OCI-M2 (cell line): ENCODE data around the gene SH3BGR.

Source experiments
- DNase-seq: peaks from one replicate; lab custom pipeline; 2025; ENCODE audit not compliant: unreplicated experiment; lab: John Stamatoyannopoulos, UW

Gene SH3BGR

GRCh38 chr21:39454949-39455668, 3.3 kb downstream of the SH3BGR start:
- DNase-seq = no peak

DNA sequence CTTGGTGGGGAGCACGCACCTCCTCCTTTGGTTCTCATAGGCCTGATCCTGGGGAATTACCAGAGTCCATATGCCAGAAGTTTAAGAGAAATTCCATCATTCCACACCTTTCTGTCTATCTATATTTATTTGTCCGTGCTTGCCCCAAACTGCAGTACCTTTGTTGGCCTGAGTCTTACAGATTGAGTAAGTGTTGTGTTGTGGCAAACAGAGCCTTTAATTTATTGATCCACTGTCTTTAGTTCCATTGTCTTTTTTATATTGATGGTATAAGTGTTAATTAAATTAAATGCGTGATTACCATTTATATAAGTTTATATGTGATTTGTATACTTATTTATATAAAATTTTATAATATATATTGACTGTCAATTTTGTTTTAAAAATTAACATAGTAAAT, 4.9 kb downstream of the SH3BGR start:
- no peak for DNase-seq

DNA sequence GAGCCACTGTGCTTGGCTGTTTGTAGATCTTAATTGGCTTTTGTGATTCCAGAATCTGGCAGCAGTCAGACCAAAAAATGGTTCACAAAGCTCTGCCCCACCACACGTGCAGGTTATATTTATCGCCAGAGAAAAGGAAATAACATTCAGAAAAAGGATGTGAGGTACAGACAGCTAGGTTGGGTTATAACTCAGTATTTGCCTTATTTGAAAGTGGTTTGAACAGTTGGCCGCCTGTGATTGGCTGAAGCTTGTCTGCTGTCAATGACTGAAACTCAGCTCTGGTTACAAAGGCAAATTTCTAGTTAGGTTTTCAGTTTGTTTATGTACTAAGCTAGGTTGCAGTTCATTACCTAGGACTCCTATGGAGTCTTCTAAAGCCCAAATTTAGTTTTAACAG, 9.6 kb downstream of the SH3BGR start:
- no peak for DNase-seq

DNA sequence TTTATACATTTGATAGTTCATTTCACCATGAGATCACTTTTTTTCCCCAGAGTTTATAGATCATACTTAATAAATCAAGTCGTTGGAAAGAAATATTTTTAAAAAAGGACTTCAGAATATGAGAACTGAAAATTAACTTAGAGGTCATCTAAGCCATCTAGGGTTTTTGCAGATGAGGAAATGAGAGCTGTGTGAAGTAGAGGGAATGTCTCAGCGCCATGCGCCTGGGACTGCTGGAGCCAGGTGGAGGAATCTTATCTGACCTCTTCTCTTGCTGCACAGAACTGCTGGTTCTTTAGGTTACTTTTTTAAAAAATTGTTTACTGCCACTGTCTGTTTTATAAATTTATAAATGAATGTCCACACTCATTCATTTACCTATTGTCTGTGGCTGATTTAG, 11.5 kb downstream of the SH3BGR start:
- no peak for DNase-seq

- DNase-seq = no peak
These were observed 14.8 kb downstream of the SH3BGR start for GRCh38 chr21:39466584-39466983.

GRCh38 chr21:39467746-39468145, 16.0 kb downstream of the SH3BGR start:
- no peak for DNase-seq

DNA sequence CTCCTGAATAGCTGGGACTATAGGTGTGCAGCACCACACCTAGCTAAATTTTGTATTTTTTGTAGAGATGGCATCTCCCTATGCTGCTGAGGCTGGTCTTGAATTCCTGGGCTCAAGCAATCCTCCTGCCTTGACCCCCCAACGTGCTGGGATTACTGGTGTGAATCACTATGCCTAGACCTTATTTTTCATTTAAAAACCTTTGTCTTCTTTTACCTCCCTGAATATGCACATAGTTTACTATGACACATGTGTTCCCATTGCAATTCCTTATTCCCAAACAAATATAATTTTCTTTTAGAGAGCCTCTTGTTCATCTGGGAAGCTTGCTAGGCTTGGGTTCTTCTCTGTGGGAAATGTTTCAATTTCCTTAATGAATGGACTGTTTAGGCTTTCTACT, 16.8 kb downstream of the SH3BGR start:
- no peak for DNase-seq

GRCh38 chr21:39471598-39471997, 19.8 kb downstream of the SH3BGR start:
- DNase-seq = no peak

DNA sequence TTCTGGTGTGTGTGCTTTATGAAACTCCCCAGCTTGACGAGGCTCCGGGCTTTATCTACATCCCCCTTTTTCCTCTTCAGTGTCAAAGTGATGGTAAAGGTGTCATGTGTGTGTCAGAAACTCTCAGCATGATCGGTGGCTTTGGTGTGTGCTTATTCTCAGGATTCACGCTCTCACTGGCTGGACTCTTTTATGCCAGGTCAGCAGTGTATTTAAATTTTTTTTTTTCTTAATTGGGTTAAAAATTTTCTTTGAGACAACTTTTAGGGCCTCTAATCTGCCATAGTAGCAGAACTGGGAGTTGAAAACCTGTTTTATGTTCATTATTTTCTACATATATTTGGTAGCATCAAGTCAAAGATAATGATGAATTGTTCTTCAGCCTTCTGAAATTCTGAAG, 21.0 kb downstream of the SH3BGR start:
- DNase-seq = no peak

DNA sequence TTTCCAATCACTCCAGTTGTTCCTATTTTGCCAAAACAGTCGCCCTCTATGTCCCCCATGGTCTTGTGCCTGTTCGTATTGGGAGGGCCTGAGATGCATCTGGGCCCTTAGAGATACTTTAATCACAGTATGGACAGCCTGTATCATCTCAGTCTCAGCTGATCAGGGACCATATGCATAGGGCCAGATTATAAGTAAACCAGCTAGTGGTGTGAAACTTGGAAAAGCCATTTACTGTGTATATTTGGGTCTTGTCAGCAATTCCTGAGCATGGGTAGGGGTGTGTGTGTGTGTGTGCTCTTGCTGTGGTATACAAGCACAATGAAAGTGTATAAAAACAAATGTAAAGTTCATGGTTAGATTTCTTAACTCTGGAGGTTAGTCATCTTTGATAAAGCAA, 22.8 kb downstream of the SH3BGR start:
- no peak for DNase-seq

DNA sequence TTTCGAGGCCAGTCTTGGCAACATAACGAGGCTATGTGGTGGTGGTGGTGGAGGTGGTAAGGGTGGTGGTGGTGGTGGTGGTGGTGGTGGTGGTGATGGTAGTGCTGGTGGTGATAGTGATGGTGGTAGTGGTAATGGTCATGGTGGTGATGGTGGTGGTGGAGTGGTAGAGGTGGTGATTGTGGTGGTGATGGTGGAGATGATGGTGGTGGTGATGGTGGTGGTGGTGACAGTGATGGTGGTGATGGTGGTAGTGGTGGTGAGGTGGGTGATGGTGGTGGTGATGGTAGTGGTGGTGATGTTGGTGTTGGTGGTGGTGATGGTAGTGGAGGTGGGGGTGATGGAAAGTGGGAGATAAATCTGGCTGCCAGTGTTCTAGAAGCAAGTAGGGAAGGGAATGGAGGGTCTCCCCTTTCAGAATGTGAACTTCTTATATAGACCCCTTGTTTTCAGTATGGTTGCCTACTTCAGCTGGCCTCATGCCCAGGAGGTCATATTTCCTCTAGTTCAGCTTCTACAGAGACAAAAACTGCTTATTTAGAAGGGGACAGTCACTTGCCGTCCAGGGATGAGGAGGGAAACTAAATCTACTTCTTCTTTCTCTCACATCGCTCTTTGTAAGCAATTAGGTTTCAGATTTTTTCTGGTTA, 27.5 kb downstream of the SH3BGR start:
- no peak for DNase-seq

DNA sequence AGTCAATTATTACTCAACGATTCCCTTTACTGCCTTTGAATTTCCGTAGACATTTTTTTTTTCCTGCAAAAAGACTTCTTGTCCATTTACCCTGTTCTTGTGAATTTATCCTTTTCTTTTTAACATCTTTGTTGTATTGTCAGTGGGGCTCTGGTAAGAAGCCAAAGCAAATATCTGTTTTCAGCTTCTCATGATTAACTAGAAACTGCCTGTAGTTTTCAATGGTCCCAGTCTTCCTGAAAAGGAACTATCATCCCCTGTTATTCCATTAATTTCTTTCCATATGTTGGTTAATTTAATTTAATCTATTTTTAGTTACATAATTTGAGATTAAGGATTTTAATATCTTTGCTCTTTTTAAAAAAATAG, 28.0 kb downstream of the SH3BGR start:
- DNase-seq = no peak

- DNase-seq = no peak
These were observed 28.5 kb downstream of the SH3BGR start for GRCh38 chr21:39480271-39480670.

- DNase-seq = no peak
These were observed 30.1 kb downstream of the SH3BGR start for GRCh38 chr21:39481886-39482285.

GRCh38 chr21:39483917-39484316, 32.1 kb downstream of the SH3BGR start:
- DNase-seq = no peak

DNA sequence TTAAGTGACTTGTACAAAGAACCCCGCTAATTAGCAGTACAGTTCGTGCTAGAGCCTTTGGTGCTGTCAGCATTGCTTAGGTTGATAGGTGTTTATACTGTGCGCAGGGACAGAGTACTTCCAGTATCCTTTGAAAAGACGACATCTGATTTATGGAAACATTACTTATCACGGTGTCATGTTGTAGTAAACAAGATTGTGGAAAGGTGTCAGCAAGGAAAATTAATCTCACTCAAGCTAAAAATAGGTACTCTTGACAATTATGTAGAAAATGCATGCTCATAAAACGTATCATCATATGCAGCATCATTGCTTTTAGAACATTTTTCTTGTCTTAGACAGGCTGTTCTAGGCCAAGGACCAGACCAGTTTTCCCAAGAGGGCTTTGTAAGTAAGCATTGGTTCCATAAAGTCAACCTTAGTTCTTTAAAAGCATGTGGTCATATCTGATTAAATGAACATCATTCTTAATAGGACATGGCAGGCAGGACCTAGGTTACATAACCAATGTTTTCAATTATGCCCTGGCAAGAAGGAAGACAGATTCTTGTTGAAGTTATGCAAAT, 33.0 kb downstream of the SH3BGR start:
- DNase-seq = no peak

DNA sequence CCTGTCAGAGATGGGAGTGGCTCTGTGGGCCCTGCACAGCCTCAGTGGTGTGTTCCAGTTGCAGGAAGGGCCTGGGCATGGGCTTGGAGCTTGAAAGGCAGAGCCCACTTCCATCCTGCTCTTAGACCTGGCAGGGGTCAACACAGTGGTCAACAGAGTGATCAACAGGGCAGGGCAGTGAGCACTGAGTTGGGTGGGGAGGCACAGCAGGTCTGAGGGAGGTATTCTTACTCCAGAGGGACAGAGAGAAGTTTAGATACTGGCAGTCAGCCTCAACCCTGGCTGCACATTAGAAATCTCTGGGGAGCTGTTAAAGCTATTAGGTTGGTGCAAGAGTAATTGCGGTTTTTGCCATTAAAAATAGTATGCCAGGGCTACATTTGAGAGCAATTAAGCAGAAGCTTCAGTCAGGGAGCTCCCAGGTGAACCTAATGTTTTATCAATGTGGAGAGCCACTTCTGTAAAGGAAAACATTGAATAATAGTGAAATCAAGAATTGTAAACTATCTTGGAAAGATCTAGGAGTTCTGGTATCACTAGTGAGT, 37.7 kb downstream of the SH3BGR start:
- no peak for DNase-seq

DNA sequence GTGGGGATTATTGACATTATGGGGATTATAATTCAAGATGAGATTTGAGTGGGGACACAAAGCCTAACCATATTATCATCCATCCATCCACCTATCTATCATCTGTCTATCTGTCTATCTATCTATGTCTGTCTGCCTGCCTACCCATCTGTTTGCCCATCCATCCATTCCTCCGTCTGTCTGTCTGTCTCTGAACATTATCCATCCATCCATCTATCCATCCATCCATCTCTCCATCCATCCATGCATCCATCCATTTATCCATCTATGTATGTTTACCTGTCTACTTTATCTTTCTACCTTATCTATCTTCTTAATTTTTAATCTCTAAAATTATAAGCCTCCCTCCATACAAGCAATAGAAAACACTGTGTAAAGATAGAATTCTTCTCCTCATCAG, 47.4 kb downstream of the SH3BGR start:
- DNase-seq = no peak

DNA sequence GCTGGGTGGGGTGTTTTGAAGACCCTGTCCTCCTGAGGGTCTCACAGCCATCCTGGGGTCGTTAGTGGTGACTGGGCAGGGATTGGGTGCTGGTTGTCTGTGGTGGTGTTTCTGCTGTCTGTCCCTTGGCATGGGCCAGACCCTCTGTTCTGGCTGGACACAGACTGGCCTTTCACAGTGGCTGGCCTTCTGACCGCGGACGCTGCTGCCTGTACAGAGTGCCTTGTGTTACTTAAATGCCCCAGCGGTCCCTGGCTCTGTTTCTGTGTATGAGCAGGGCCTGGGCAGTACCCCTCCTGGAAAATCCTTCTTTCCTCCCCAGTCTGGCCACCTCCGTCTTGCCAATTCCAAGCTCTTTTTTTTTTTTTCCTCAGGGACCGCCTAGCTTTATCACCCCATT, 50.9 kb downstream of the SH3BGR start:
- DNase-seq = no peak

- DNase-seq = no peak
These were observed 51.5 kb downstream of the SH3BGR start for GRCh38 chr21:39503123-39503762.

- no peak for DNase-seq
These were observed 52.5 kb downstream of the SH3BGR start for GRCh38 chr21:39504230-39504629.

DNA sequence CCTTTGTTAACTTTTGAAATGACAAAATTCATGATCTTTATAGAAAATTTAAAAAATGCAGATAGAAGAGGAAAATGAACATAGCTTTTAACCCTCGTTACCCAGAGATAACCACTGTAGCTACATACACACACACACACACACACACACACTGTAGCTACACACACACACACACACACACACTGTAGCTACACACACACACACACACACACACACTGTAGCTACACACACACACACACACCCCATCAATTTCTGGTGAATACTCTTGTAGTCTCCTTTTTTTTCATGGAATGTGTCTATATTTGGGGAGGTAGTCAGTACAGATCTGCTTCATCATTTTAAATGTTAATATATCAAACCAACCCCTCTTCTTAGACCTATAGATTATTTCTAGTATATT, 58.5 kb downstream of the SH3BGR start:
- no peak for DNase-seq
